GM13977 (cell line): ENCODE data around the gene NFATC2IP.
A peak's percentile ranks its signal among the peaks of the same experiment; 100 is the strongest.

Experiments
- DNase-seq: peaks from one replicate; pipeline ENCODE4 v3.0.0; 2012; ENCODE audit warnings: low spot score
- in situ Hi-C: fragments of 300-500 bp; cut with MboI; formaldehyde crosslinking; loops from one replicate; pipeline ENCODE4 v1.12.0; 2022; ENCODE audit warnings: low sequenced_read_pairs, low pct_unique_long_range_greater_than_20kb, mixed read lengths, inconsistent platforms; ENCODE audit not compliant: unreplicated experiment
- TF ChIP-seq, protein P1 (sequence below): IDR thresholded peaks from 2 replicates; pipeline ENCODE4 v1.5.1; 2012; ENCODE audit warnings: mild to moderate bottlenecking, control low read depth; ENCODE audit not compliant: insufficient read depth; ENCODE audit errors: extremely low read depth, missing control alignments

The NFATC2IP gene

DNA sequence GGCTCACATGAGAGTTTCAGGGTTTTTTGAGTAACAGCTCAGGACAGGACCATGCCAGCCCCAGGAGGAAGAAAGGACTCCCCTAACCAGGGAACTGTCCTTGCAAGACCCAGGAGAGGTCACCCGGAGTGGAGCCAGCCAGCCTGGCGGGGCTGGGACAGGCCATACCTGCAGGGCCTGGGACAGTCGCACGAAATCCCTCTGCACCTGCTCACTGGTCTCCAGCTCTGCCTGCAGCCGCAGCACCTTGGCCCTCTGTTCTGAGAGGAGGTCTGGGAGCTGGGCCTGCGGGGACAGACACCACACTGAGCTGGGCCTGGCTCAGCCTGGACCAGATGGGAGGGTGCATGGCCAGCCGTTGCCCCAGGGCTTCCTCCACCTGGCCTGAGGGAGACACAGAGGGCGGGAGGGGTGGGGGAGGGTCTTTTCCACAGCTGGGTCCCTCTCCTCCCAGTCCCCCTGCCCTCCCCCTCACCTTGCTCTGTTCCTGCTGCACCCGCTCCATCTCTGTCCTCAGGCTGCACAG, 45.4 kb upstream of the NFATC2IP start:
- TF ChIP-seq, protein P1, sequence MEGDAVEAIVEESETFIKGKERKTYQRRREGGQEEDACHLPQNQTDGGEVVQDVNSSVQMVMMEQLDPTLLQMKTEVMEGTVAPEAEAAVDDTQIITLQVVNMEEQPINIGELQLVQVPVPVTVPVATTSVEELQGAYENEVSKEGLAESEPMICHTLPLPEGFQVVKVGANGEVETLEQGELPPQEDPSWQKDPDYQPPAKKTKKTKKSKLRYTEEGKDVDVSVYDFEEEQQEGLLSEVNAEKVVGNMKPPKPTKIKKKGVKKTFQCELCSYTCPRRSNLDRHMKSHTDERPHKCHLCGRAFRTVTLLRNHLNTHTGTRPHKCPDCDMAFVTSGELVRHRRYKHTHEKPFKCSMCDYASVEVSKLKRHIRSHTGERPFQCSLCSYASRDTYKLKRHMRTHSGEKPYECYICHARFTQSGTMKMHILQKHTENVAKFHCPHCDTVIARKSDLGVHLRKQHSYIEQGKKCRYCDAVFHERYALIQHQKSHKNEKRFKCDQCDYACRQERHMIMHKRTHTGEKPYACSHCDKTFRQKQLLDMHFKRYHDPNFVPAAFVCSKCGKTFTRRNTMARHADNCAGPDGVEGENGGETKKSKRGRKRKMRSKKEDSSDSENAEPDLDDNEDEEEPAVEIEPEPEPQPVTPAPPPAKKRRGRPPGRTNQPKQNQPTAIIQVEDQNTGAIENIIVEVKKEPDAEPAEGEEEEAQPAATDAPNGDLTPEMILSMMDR: no peak
- no peak for DNase-seq
- in situ Hi-C loops: no loop called here

DNA sequence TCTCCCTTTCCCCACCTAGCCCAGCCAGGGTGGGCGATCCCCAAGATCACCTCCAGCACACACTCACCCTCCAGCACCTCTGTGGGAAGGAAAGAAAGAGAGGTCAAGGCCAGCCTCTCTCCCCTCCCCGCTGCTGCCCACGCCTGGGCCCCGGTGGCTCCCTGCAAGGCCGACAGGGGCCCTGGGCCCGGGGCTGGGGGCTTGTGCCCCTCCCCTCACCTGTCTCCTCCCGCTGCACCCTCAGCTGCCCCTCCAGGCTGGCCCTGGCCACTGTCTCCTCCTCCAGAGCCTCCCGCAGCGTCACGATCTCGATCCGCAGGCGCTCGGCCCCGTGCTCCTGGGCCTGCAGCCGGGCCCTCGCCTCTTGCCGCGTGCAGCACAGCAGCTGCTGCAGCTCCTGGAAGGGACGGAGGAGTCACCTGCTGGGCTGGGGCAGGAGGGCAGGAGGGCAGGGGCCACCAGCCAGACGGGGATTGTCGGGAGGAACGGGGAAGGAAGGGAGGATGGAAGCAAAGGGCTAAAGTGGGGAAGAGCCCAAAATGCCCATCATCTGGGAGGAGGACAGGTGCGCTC, 44.9 kb upstream of the NFATC2IP start:
- TF ChIP-seq, protein P1: no peak
- no peak for DNase-seq
- in situ Hi-C loops: no loop called here

DNA sequence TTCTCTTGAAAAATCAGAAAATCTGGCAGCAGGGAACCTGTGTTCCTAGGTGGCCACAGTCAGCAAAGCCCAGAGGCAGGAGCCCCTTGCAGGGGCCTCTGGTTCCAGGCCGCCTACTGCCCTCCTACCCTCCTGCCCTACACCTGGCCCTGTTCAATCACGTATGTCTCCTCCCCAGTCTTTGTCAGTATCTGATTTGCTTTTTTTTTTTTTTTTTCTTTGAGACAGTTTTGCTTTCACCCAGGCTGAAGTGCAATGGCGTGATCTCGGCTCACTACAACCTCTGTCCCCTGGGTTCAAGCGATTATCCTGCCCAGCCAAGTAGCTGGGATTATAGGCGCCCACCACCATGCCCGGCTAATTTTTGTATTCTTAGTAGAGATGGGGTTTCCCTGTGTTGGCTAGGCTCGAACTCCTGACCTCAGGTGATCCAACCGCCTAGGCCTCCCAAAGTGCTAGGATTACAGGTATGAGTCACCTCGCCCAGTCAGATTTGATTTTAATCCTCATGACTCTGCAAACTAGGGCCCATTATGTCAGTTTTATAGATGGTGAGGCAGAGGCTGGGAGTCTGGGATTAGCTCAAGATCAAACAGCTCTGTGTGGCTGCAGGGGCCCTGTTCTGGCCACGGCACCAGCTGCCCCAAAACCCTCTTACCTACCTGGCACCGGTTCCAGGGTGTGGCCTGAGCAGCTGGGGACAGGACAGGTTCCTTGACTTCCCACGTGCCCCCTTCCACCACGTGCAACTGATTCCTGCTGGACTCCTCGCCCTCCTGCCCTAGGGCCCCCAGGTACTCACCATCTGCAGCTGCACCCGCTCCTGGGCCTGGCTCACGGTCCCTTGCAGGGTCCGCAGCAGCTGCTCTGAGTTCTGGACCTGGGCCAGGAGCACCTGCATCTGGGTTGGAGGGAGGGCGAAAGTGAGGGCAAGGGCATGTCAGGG, 40.4 kb upstream of the NFATC2IP start:
- in situ Hi-C loops: no loop called here
- peak; percentile 68 for DNase-seq
- TF ChIP-seq, protein P1: no peak

DNA sequence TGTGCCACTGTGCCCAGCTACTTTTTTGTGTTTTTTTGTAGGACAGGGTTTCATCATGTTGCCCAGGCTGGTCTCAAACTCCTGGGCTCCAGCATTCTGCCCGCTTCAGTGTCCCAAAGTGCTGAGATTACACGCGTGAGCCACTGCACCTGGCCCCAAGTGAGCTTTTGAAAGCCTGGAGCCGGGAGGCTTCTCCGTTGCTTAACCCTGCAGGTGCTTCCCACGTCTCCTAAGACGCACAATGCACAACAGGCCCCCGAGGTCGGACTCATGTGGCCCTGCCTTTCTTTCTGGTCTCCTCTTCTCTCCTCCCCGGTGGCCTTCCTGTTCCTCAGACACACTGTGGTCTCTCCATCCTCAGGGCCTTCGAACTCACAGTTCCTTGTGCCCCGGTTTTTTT, 38.2 kb upstream of the NFATC2IP start:
- in situ Hi-C loops: no loop called here
- no peak for DNase-seq
- TF ChIP-seq, protein P1: no peak

DNA sequence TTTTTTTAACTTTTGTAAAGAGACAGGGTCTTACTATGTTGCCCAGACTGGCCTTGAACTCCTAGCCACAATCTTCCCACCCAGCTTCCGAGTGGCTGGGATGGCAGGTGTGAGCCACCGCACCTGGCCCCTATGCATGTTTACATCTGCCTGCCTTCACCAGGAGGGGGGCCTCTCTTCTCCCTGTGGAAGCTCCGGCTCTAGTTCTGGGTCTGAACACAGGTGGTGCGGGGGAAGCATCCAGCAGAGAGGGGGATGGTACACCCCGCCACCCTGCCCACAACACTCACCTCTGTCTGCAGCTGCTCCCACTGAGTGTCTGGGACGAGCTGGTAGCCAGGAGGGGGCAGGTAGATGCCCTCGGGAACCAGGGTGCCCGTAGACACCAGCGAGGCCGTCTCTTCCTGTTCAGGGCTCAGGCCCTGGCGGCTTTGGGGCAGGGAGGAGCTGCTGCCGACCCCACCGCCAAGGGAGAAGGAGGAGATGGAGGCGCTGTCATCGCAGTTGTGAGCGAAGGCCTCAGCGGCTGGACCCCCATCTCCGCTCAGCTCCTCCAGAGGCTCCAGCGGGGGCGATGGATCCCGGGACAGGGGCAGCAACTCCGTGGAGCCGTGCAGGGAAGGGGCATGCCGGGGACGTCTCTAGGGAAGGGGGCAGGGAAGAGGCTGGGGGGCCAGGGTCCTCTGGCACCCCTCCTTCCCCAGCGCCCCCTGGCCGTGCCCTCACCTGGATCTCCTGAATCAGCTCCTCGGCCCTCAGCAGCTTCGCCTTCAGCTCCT, 36.6 kb upstream of the NFATC2IP start:
- no peak for DNase-seq
- TF ChIP-seq, protein P1: no peak

DNA sequence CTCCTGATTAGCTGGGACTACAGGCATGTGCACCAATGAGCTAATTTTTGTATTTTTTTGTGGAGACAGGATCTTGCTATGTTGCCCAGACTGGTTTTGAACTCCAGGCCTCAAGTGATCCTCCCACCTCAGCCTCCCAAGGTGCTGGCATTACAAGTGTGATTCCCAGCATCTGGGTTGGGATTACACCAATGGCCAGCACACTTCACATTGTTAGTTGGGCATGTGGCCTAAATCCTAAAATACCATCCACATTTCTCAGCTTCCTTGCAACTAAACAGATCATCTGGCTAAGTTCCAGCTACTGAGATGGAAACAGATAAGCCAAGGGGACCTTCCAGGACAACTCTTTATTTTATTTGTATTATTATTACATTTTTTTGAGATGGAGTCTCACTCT, 35.6 kb upstream of the NFATC2IP start:
- TF ChIP-seq, protein P1: no peak
- in situ Hi-C loops: no loop called here
- no peak for DNase-seq

More for the DNA sequence above, 36.6 kb upstream of the NFATC2IP start:
- in situ Hi-C loops: no loop called here
